Measurements from ENCODE around the gene TARS1. TPM values are rescaled to one million over a fixed set of nuclear protein-coding genes. Genes with fewer than 3 reads are reported as not detected.

The TARS1 gene
- total and polyA plus RNA-seq, 8 donors: 25.5 to 158 (median 82.5) TPM

DNA sequence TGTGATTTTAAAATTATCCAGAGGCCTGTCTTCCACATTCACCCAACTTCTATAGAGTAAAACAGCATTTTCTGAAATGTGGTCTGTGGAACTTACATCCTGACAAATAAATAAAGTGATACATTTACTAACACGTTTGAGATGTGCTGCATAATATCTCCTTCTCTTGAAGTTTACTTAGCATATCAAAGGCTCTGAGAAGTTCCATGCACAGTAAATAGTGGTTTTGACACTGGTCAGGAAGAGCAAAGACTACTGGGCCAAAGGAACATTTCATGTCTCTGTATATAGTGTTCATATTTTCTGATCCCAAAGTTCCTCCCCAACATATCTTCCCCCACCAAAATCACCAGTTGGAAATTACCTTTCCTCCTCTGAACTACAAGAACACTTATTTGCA is 30.5 kb upstream of the TARS1 start:
- Histone ChIP-seq H3K36me3 (no peaks in the 10 kb centered on the region), H3K27ac (no peak overlapping the region), H3K4me1 (peaks cover 0 to 12% (median 0%) of the 10 kb centered on the region in 4 donors), H3K4me3 (no peak overlapping the region), H3K27me3 (no peaks in the 10 kb centered on the region), H3K9me3 (no peaks in the 10 kb centered on the region)
- DNase-seq: peak in 1 of 2 donors; percentile 18
- TF ChIP-seq POLR2AphosphoS5 (IDR thresholded peaks at IDR 0.05) (no peak), EP300 (IDR thresholded peaks at IDR 0.05) (no peak), POLR2A (IDR thresholded peaks at IDR 0.05) (no peak), CTCF (IDR thresholded peaks at IDR 0.05) (no peak)
- 9 to 42% (median 17%) methylated on average over 1 of the region's 1 CpG for WGBS, 5 donors
- intact Hi-C loops (cut with DNase I; ENCODE audit: low total_unique reads): no loop called here

DNA sequence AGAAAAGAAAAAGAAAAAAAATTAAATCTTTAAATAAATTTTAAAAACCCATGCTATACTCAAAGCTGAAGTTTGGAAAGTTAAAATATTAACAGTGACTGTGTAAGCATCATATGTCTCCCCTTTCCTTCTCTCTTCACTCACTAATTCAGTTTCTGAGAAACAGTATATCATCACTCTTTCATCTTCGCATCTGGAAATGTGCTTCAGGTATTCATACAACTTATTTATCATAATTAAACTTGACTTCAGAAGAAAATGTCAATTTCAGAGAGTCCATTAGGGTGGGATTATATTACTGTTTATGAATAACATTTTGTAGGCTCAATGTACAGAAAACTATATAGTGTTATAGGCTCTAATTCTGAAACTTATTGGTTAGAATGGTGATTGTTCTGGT is 29.3 kb upstream of the TARS1 start:
- 89 to 97% (median 96%) methylated on average over 1 of the region's 1 CpG for WGBS, 5 donors
- no peak overlapping the region for H3K27ac ChIP-seq
- TF ChIP-seq EP300 (IDR thresholded peaks at IDR 0.05) (no peak), POLR2AphosphoS5 (IDR thresholded peaks at IDR 0.05) (no peak), CTCF (IDR thresholded peaks at IDR 0.05) (no peak), POLR2A (IDR thresholded peaks at IDR 0.05) (no peak)

GRCh38 chr5:33415811-33416354 is 24.9 kb upstream of the TARS1 start:
- intact Hi-C loops (cut with DNase I; ENCODE audit: low total_unique reads): no loop called here
- Histone ChIP-seq H3K4me3 (no peak overlapping the region), H3K9me3 (no peaks in the 10 kb centered on the region), H3K4me1 (peaks cover 0 to 5% (median 0%) of the 10 kb centered on the region in 4 donors), H3K36me3 (no peaks in the 10 kb centered on the region), H3K27me3 (no peaks in the 10 kb centered on the region), H3K27ac (no peak overlapping the region)
- no peak for TF ChIP-seq CTCF (IDR thresholded peaks at IDR 0.05)
- no peak for TF ChIP-seq POLR2A (IDR thresholded peaks at IDR 0.05)
- no peak for TF ChIP-seq POLR2AphosphoS5 (IDR thresholded peaks at IDR 0.05)
- TF ChIP-seq EP300 (IDR thresholded peaks at IDR 0.05): no peak
- DNase-seq: peak in 1 of 2 donors; percentile 21
- 69 to 84% (median 75%) methylated on average over 4 of the region's 4 CpGs for WGBS, 5 donors

More for the DNA sequence above, 29.3 kb upstream of the TARS1 start:
- no peaks in the 10 kb centered on the region for H3K9me3 ChIP-seq
- no peaks in the 10 kb centered on the region for H3K36me3 ChIP-seq
- H3K4me1 ChIP-seq: peaks cover 0 to 12% (median 0%) of the 10 kb centered on the region in 4 donors
- no peak overlapping the region for H3K4me3 ChIP-seq
- no peak for DNase-seq
- intact Hi-C loops (cut with DNase I; ENCODE audit: low total_unique reads): no loop called here
- H3K27me3 ChIP-seq: no peaks in the 10 kb centered on the region

DNA sequence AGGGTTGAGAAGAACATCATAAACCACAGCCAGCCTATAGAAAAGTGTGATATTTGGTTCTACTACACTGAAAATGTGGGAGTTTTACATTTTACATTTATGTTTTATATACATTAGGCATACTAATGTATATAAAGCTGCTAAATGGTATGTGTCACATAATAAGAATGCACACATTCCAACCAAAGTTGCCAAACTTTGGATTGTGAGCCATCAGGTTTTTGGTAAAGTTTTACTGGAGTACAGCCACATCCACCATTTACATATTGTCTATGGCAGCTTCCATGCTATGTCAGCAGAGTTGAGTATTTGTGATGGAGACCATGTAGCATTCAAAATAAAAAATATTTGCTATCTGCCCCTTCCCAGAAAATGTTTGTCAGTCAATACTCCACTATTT is 23.1 kb upstream of the TARS1 start:
- no peak for DNase-seq
- H3K27me3 ChIP-seq: no peaks in the 10 kb centered on the region
- no peak overlapping the region for H3K4me3 ChIP-seq
- intact Hi-C loops (cut with DNase I; ENCODE audit: low total_unique reads): no loop called here
- H3K9me3 ChIP-seq: no peaks in the 10 kb centered on the region
- peaks cover 0 to 5% (median 0%) of the 10 kb centered on the region in 4 donors for H3K4me1 ChIP-seq
- H3K27ac ChIP-seq: no peak overlapping the region
- TF ChIP-seq EP300 (IDR thresholded peaks at IDR 0.05) (no peak), CTCF (IDR thresholded peaks at IDR 0.05) (no peak), POLR2AphosphoS5 (IDR thresholded peaks at IDR 0.05) (no peak), POLR2A (IDR thresholded peaks at IDR 0.05) (no peak)
- no peaks in the 10 kb centered on the region for H3K36me3 ChIP-seq

Measured in stomach (tissue), 9 donors.